GM18861 (cell line): ENCODE data around the gene SDR39U1.

ENCODE experiments used
- ATAC-seq: cut with Tn5 transposase; IDR thresholded peaks from one replicate; pipeline ENCODE4 v1.9.1; 2021; ENCODE audit not compliant: unreplicated experiment

SDR39U1 gene

DNA sequence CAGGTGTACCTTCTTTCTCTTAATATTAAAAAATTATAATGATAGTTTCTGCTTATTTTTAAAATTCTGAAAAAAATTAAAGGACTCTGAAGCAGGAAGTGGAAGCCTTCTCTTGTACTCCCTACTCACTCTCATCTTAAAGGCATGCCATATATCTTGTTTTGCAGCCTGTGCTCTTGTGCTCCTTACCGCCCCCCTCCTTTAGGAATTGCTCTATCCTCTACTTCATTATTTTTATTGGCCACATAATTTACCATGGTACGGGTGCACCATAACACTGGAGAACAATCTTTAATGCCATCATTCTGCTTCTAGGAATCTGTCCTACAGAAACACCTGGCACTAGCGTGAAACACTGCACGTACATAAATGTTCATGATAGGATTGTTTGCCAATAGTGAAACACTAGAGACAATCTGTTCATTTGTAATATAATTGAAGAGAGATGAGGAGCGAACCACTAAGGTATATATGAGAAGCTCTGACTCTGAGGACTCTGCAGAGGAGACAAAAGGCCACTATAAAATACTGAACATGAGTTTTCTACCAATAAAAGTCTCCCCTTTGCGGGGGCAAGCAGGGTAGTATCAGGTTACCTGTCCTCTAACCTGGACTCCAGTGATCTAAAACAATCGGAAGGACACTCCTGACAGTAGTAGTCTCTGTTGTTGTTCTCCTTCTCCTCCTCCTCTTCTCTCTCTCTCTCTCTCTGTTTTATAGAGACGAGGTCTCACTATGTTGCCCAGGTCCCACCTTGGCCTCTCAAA is 50.1 kb downstream of the SDR39U1 start:
- no peak for ATAC-seq

GRCh38 chr14:24390701-24391468 is 51.7 kb downstream of the SDR39U1 start:
- ATAC-seq, result no peak
